HepG2 (cell line): ENCODE measurements around the gene PVR. TPM values are rescaled to one million over a fixed set of nuclear protein-coding genes. Genes with fewer than 3 reads are reported as not detected.
A peak's percentile ranks its signal among the peaks of the same experiment; 100 is the strongest.

Experiments
- ATF7 ChIP-seq, 2 experiments: fragments of 450-650 bp in 1 of 2; sonication (generic) in 1 of 2; formaldehyde crosslinking in 1 of 2; IDR thresholded peaks; 2 replicates each; pipeline versions ENCODE4 v1.4.0 to v1.6.1; 2016 to 2020; ENCODE audit warnings: antibody characterized with exemption in 1 of 2, mild to moderate bottlenecking in 1 of 2, missing genetic modification reagents in 1 of 2
- GRHL1 ChIP-seq: sonication (generic); formaldehyde crosslinking; conservative IDR thresholded peaks from 2 replicates; pipeline ENCODE4 v1.8.0; 2022; ENCODE audit warnings: missing genetic modification reagents
- HNF4G ChIP-seq, 2 experiments: sonication (generic) in 1 of 2; formaldehyde crosslinking in 1 of 2; IDR thresholded peaks; 2 replicates each; pipeline versions ENCODE4 v1.4.0 to v1.6.1; 2011 to 2020; ENCODE audit warnings: borderline replicate concordance in 2 of 2, low read depth in 2 of 2, mild to moderate bottlenecking in 2 of 2, low read length in 1 of 2, missing genetic modification reagents in 1 of 2, moderate library complexity in 1 of 2
- LCORL ChIP-seq, 2 experiments: fragments of 450-650 bp in 1 of 2; sonication (generic) in 1 of 2; formaldehyde crosslinking in 1 of 2; IDR thresholded peaks; 2 replicates each; pipeline versions ENCODE4 v1.5.0 to v1.6.1; 2017 to 2020; ENCODE audit warnings: antibody characterized with exemption in 1 of 2, missing genetic modification reagents in 1 of 2
- NR0B2 ChIP-seq: sonication (generic); formaldehyde crosslinking; IDR thresholded peaks from 2 replicates; pipeline ENCODE4 v1.4.0; 2020; ENCODE audit warnings: mild to moderate bottlenecking, missing genetic modification reagents
- RAD21 ChIP-seq: fragments of 450-650 bp; formaldehyde crosslinking; IDR thresholded peaks from 2 replicates; pipeline ENCODE4 v1.5.0; 2020; ENCODE audit warnings: mild to moderate bottlenecking
- RFX5 ChIP-seq: IDR thresholded peaks from 2 replicates; pipeline ENCODE4 v1.6.1; 2011; ENCODE audit warnings: low read depth, low read length, improper control_type of control experiment
- SALL1 ChIP-seq: sonication (generic); formaldehyde crosslinking; IDR thresholded peaks from 2 replicates; pipeline ENCODE4 v1.8.0; 2022; ENCODE audit warnings: mild to moderate bottlenecking, missing genetic modification reagents
- THAP7 ChIP-seq: sonication (generic); formaldehyde crosslinking; IDR thresholded peaks from 2 replicates; pipeline ENCODE4 v1.8.1; 2023; ENCODE audit warnings: mild to moderate bottlenecking, missing genetic modification reagents
- XRCC5 ChIP-seq: fragments of 200-400 bp; formaldehyde crosslinking; optimal IDR thresholded peaks from 2 replicates; pipeline ENCODE3; 2017; ENCODE audit warnings: mild to moderate bottlenecking, low read length
- ZIK1 ChIP-seq: sonication (generic); formaldehyde crosslinking; IDR thresholded peaks from 2 replicates; pipeline ENCODE4 v1.5.0; 2020; ENCODE audit warnings: mild to moderate bottlenecking, low read depth, missing genetic modification reagents, borderline replicate concordance
- ZKSCAN1 ChIP-seq: fragments of 150-350 bp; IDR thresholded peaks from 2 replicates; pipeline ENCODE4 v1.6.1; 2014; ENCODE audit warnings: low read length
- ZNF12 ChIP-seq: sonication (generic); formaldehyde crosslinking; IDR thresholded peaks from 2 replicates; pipeline ENCODE4 v1.5.0; 2020; ENCODE audit warnings: missing genetic modification reagents
- ZNF331 ChIP-seq: sonication (generic); formaldehyde crosslinking; IDR thresholded peaks from 2 replicates; pipeline ENCODE4 v1.4.0; 2020; ENCODE audit warnings: missing genetic modification reagents
- ZNF33A ChIP-seq: sonication (generic); formaldehyde crosslinking; IDR thresholded peaks from 2 replicates; pipeline ENCODE4 v1.5.1; 2020; ENCODE audit warnings: missing genetic modification reagents, mild to moderate bottlenecking, moderate library complexity, borderline replicate concordance
- ZNF484 ChIP-seq: sonication (generic); formaldehyde crosslinking; IDR thresholded peaks from 2 replicates; pipeline ENCODE4 v1.5.1; 2020; ENCODE audit warnings: mild to moderate bottlenecking, low read depth, missing genetic modification reagents, borderline replicate concordance
- ZNF652 ChIP-seq: IDR thresholded peaks from 2 replicates; pipeline ENCODE4 v1.6.1; 2016; ENCODE audit warnings: low read depth, borderline replicate concordance
- ZNF850 ChIP-seq: sonication (generic); formaldehyde crosslinking; conservative IDR thresholded peaks from 2 replicates; pipeline ENCODE4 v1.9.0; 2021; ENCODE audit warnings: mild to moderate bottlenecking, missing genetic modification reagents
- polyA plus RNA-seq, 8 experiments: library from polyadenylated mRNA; depleted of rRNA in 3 of 8; stranded (reverse) in 7 of 8; unstranded in 1 of 8; fragments of >200 nt; fragmentation: Illumina TruSeq in 4 of 8; extraction: Trizol in 4 of 8; gene quantifications; 2 replicates each; pipeline versions ENCODE4 v1.2.1 to v1.2.3, GENCODE V29; 2011 to 2016; ENCODE audit warnings: low read depth in 4 of 8, missing spikeins in 1 of 8, mixed read lengths in 1 of 8; ENCODE audit not compliant: insufficient read depth in 1 of 8
- total RNA-seq, 5 experiments: library from RNA; depleted of rRNA; stranded (reverse); fragments of >200 nt; fragmentation: Illumina TruSeq; extraction: Trizol; gene quantifications; 2 replicates each; pipeline ENCODE4 v1.2.3, GENCODE V29; 2016; ENCODE audit warnings: low read depth in 1 of 5
- TF ChIP-seq, protein P1 (sequence below): sonication (generic); formaldehyde crosslinking; IDR thresholded peaks from 2 replicates; pipeline ENCODE4 v1.4.0; 2020; ENCODE audit warnings: missing genetic modification reagents
- TF ChIP-seq, protein P2 (sequence below): sonication (generic); formaldehyde crosslinking; IDR thresholded peaks from 2 replicates; pipeline ENCODE4 v1.5.1; 2020; ENCODE audit warnings: mild to moderate bottlenecking, missing genetic modification reagents

PVR gene
- total and polyA plus RNA-seq, 2 of the 13 experiments (the other 11 are each of a cell fraction or from before 2014, with no cell fraction given): 43.4 to 46.6 TPM

DNA sequence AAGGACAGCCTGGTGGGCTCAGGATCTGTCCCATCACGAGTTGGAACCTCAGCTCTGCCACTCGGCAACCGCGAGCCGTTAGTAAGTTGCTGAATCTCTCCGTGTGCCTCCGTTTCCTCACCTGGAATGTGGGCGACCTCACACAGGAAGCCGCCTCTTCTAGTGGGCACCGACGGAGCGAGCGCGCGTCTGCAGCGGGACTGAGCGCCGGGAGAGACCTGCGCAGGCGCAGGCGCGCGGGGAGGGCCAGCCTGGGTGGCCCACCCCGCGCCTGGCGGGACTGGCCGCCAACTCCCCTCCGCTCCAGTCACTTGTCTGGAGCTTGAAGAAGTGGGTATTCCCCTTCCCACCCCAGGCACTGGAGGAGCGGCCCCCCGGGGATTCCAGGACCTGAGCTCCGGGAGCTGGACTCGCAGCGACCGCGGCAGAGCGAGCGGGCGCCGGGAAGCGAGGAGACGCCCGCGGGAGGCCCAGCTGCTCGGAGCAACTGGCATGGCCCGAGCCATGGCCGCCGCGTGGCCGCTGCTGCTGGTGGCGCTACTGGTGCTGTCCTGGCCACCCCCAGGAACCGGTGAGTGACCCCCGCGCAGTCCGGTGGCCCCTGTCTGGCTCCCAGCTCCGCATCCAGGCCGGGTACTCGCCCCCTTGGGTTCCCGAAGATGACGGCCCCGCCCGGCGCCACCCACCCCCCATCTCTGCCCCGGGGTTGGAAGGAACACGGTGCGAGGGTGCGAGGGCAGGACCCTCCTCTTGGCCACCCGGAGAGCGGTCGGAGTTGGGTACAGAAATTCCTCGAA is at the start of gene PVR (continued):
- TF ChIP-seq ZNF652 (no peak), ZNF850 (0 out of 2 replicates have a peak, but pooled peaks have one; percentile 66), RAD21 (CRISPR knock-in tag) (peak; percentile 64; the same call in 1 of the 2 replicates), ATF7 (IDR thresholded peaks at IDR 0.05) (no peak), ATF7 (CRISPR knock-in tag; IDR thresholded peaks at IDR 0.05) (0 out of 2 replicates have a peak, but pooled peaks have one; percentile 37), ZNF331 (CRISPR knock-in tag) (0 out of 2 replicates have a peak, but pooled peaks have one; percentile 14), SALL1 (peak; percentile 43; the same call in 1 of the 2 replicates), ZIK1 (CRISPR knock-in tag) (no peak), NR0B2 (CRISPR knock-in tag) (no peak), LCORL (IDR thresholded peaks at IDR 0.05) (no peak), LCORL (CRISPR knock-in tag; IDR thresholded peaks at IDR 0.05) (no peak; the same call in 1 of the 2 replicates), ZNF33A (peak; percentile 73; the same call in 1 of the 2 replicates), XRCC5 (no peak), ZNF12 (CRISPR knock-in tag) (0 out of 2 replicates have a peak, but pooled peaks have one; percentile 19), RFX5 (no peak), GRHL1 (no peak), THAP7 (CRISPR knock-in tag) (no peak; the same call in 1 of the 2 replicates), ZNF484 (CRISPR knock-in tag) (no peak), ZKSCAN1 (no peak), HNF4G (IDR thresholded peaks at IDR 0.05; ENCODE audit: borderline replicate concordance, low read depth, low read length) (no peak), HNF4G (CRISPR knock-in tag; IDR thresholded peaks at IDR 0.05; ENCODE audit: borderline replicate concordance, low read depth) (0 out of 2 replicates have a peak, but pooled peaks have one; percentile 42)
- TF ChIP-seq, protein P1, sequence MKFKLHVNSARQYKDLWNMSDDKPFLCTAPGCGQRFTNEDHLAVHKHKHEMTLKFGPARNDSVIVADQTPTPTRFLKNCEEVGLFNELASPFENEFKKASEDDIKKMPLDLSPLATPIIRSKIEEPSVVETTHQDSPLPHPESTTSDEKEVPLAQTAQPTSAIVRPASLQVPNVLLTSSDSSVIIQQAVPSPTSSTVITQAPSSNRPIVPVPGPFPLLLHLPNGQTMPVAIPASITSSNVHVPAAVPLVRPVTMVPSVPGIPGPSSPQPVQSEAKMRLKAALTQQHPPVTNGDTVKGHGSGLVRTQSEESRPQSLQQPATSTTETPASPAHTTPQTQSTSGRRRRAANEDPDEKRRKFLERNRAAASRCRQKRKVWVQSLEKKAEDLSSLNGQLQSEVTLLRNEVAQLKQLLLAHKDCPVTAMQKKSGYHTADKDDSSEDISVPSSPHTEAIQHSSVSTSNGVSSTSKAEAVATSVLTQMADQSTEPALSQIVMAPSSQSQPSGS: 0 out of 2 replicates have a peak, but pooled peaks have one; percentile 22
- TF ChIP-seq, protein P2, sequence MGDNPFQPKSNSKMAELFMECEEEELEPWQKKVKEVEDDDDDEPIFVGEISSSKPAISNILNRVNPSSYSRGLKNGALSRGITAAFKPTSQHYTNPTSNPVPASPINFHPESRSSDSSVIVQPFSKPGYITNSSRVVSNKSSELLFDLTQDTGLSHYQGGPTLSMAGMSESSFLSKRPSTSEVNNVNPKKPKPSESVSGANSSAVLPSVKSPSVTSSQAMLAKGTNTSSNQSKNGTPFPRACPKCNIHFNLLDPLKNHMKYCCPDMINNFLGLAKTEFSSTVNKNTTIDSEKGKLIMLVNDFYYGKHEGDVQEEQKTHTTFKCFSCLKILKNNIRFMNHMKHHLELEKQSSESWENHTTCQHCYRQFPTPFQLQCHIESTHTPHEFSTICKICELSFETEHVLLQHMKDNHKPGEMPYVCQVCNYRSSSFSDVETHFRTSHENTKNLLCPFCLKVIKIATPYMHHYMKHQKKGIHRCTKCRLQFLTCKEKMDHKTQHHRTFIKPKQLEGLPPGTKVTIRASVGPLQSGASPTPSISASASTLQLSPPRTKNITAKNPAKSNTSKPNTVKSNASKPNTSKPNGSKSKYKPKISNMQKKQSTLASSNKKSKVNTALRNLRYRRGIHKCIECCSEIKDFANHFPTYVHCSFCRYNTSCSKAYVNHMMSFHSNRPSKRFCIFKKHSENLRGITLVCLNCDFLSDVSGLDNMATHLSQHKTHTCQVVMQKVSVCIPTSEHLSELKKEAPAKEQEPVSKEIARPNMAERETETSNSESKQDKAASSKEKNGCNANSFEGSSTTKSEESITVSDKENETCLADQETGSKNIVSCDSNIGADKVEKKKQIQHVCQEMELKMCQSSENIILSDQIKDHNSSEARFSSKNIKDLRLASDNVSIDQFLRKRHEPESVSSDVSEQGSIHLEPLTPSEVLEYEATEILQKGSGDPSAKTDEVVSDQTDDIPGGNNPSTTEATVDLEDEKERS: no peak
